ENCODE results near the gene HAT1.

The HAT1 gene

DNA sequence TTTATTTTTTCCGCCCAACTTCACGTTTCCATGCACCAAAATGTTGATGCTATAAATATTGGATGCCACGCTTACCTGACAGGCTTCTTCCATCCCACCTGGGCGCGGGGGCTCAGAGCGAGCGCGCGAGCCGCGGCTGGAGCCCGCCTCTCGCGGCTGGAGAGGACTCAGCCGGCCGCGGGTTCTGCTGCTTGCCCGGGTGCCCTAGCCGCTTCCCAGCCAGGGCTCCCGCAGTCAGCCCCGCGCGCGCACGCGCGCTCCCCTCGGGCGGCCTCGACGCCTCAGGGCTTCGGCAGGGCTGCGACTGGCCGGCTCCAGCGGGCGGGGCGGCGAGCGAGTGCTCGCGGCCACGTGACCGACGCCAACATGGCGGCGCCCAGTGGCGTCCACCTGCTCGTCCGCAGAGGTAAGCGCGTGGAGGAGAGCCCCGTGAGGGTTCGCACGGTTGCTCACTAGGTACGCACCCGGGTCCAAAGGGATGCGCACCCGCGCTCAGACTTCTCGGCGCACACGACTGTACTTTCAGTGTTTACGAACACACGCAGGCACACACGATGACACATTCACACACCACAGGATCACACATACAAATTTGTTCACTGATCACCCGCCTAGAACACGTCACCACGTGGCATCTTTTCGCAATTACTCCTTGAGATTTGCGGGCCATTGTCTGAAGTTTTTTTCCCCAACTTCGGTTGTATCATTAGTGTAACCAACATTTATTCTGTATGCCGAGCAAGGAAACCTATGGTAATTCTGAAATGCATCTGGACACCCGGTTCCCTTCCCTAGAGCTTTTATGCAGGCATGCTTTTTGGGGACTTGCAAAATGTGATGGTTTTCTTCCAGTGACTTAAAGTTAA is 77.6 kb downstream of the HAT1 start, which contains the start of gene METAP1D:
TSS of gene METAP1D (plus strand) at position 350 of the 866 bp plus-strand sequence. CDS start at position 367, 17 bp downstream.
- ATAC-seq = peak; percentile 100
- TF ChIP-seq ZFP3 (CRISPR knock-in tag; IDR thresholded peaks at IDR 0.05) (0 out of 2 replicates have a peak, but pooled peaks have one; percentile 52), ZFP30 (CRISPR knock-in tag; IDR thresholded peaks at IDR 0.05) (no peak), RARB (CRISPR knock-in tag; IDR thresholded peaks at IDR 0.05) (no peak)
- TF ChIP-seq, protein P1, sequence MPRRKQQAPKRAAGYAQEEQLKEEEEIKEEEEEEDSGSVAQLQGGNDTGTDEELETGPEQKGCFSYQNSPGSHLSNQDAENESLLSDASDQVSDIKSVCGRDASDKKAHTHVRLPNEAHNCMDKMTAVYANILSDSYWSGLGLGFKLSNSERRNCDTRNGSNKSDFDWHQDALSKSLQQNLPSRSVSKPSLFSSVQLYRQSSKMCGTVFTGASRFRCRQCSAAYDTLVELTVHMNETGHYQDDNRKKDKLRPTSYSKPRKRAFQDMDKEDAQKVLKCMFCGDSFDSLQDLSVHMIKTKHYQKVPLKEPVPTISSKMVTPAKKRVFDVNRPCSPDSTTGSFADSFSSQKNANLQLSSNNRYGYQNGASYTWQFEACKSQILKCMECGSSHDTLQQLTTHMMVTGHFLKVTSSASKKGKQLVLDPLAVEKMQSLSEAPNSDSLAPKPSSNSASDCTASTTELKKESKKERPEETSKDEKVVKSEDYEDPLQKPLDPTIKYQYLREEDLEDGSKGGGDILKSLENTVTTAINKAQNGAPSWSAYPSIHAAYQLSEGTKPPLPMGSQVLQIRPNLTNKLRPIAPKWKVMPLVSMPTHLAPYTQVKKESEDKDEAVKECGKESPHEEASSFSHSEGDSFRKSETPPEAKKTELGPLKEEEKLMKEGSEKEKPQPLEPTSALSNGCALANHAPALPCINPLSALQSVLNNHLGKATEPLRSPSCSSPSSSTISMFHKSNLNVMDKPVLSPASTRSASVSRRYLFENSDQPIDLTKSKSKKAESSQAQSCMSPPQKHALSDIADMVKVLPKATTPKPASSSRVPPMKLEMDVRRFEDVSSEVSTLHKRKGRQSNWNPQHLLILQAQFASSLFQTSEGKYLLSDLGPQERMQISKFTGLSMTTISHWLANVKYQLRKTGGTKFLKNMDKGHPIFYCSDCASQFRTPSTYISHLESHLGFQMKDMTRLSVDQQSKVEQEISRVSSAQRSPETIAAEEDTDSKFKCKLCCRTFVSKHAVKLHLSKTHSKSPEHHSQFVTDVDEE (CRISPR knock-in tag; IDR thresholded peaks at IDR 0.05) = peak; percentile 34; the same call in 1 of the 2 replicates

DNA sequence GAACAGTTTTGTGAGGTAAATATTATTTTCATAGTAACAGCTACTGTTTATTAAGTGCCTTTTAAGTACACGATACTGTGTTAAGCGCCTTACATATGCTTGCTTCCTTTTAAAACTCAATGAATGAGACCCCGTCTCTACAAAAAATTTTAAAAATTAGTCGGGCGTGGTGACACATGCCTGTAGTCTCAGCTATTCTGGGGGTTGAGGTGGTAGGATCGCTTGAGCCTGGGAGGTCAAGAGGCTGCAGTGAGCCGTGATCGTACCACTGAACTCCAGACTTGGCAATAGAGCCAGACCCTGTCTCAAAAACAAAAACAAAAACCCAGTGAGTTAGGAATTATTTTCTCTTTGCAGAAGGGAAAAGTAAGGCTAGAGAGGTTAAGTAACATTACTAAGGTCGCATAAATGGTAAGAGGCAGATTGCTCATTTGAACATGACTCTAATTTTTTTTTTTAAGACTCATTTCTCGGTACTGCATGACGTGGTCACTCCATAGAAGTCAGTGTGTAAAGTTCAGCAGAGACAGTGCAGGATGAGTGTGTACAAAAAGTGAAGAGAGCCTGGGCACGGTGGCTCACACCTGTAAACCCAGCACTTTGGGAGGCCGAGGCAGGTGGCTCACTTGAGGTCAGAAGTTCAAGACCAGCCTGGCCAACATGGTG is 78.6 kb downstream of the HAT1 start:
- no peak for ATAC-seq
- TF ChIP-seq ZNF565 (CRISPR knock-in tag; conservative IDR thresholded peaks at IDR 0.05; ENCODE audit: low read depth) (no peak), ZNF8 (CRISPR knock-in tag; IDR thresholded peaks at IDR 0.05) (no peak), ZNF70 (CRISPR knock-in tag; IDR thresholded peaks at IDR 0.05) (no peak), RARB (CRISPR knock-in tag; IDR thresholded peaks at IDR 0.05) (no peak), SNAI2 (CRISPR knock-in tag; IDR thresholded peaks at IDR 0.05) (no peak), OSR1 (CRISPR knock-in tag; IDR thresholded peaks at IDR 0.05) (no peak), ZFP30 (CRISPR knock-in tag; IDR thresholded peaks at IDR 0.05) (no peak), CSDC2 (CRISPR knock-in tag; IDR thresholded peaks at IDR 0.05) (no peak), PPARA (CRISPR knock-in tag; IDR thresholded peaks at IDR 0.05; ENCODE audit: borderline replicate concordance) (no peak), TOX (CRISPR knock-in tag; IDR thresholded peaks at IDR 0.05; ENCODE audit: borderline replicate concordance) (no peak), ESRRG (CRISPR knock-in tag; IDR thresholded peaks at IDR 0.05) (no peak), ARNTL (CRISPR knock-in tag; IDR thresholded peaks at IDR 0.05; ENCODE audit: borderline replicate concordance, low read depth) (no peak), TCF4 (CRISPR knock-in tag; IDR thresholded peaks at IDR 0.05; ENCODE audit: borderline replicate concordance) (no peak), GLIS3 (CRISPR knock-in tag; IDR thresholded peaks at IDR 0.05) (no peak), BACH2 (CRISPR knock-in tag; IDR thresholded peaks at IDR 0.05; ENCODE audit: borderline replicate concordance) (no peak)
- TF ChIP-seq, protein P2, sequence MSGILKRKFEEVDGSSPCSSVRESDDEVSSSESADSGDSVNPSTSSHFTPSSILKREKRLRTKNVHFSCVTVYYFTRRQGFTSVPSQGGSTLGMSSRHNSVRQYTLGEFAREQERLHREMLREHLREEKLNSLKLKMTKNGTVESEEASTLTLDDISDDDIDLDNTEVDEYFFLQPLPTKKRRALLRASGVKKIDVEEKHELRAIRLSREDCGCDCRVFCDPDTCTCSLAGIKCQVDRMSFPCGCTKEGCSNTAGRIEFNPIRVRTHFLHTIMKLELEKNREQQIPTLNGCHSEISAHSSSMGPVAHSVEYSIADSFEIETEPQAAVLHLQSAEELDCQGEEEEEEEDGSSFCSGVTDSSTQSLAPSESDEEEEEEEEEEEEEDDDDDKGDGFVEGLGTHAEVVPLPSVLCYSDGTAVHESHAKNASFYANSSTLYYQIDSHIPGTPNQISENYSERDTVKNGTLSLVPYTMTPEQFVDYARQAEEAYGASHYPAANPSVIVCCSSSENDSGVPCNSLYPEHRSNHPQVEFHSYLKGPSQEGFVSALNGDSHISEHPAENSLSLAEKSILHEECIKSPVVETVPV (CRISPR knock-in tag; IDR thresholded peaks at IDR 0.05) = no peak
- TF ChIP-seq, protein P1 (CRISPR knock-in tag; IDR thresholded peaks at IDR 0.05) = no peak

DNA sequence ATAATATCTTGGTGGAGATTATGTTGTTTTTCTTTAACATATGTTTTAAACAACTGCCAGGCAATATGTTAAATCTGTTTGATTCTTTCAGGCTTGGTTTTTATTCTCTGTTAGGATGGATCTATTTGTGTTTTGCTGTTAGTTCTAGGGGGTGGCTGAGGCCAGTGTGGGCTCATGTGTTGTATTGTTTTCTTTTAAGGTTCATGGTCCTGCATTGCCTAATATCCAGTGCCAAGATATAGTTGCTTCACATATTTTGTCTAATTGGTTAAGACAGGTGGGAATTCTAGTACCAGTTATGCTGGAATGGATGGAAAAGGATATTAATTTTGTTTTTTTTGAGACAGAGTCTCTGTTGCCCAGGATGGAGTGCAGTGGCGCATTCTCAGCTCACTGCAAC is 85.1 kb downstream of the HAT1 start:
- no peak for ATAC-seq
- TF ChIP-seq PPARA (CRISPR knock-in tag; IDR thresholded peaks at IDR 0.05; ENCODE audit: borderline replicate concordance) (no peak), ISL1 (CRISPR knock-in tag; IDR thresholded peaks at IDR 0.05) (no peak)
- TF ChIP-seq, protein P2 (CRISPR knock-in tag; IDR thresholded peaks at IDR 0.05) = no peak
